C4-2B (cell line): ENCODE measurements around the gene SLC34A3.

Experiments
- CTCF ChIP-seq: fragments of 450-650 bp; conservative IDR thresholded peaks from 2 replicates; pipeline ENCODE4 v1.5.1; 2017; ENCODE audit warnings: mild to moderate bottlenecking
- ZFX ChIP-seq: fragments of 450-650 bp; IDR thresholded peaks from 2 replicates; pipeline ENCODE4 v1.6.1; 2017

- TF ChIP-seq CTCF: no peak
- TF ChIP-seq ZFX: no peak
Measured at GRCh38 chr9:137220317-137221094, 10.2 kb upstream of the SLC34A3 start.
